ENCODE data around the gene PLB1. TPM values are rescaled to one million over a fixed set of nuclear protein-coding genes. Genes with fewer than 3 reads are reported as not detected.

The PLB1 gene
- total RNA-seq, 1 experiment from 2014 or later = 7.4 TPM

DNA sequence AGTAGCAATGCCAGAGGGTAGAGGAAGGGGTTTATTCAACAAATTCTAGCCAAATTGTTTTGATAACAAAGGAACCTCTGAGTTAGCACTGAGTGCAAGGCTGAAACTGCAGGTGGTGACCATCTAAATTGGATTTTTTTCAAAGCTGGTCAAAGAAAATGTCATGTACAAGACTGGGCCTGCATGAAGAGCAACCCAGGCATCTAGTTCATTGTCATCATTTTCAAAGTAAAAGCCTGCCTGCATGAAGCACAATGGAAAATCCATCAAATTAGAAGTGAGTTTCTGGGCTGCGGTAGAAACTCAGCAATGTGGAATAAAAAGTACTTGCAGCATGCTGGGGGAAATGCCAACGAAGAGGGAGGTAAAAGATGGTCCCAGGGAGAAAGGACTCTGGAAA lies 175.0 kb downstream of the PLB1 start:
- in situ Hi-C loops (cut with HindIII; ENCODE audit: low pct_unique_long_range_greater_than_20kb, low sequenced_read_pairs) = no loop called here
- no peak for DNase-seq (ENCODE audit: low read depth, low spot score)

DNA sequence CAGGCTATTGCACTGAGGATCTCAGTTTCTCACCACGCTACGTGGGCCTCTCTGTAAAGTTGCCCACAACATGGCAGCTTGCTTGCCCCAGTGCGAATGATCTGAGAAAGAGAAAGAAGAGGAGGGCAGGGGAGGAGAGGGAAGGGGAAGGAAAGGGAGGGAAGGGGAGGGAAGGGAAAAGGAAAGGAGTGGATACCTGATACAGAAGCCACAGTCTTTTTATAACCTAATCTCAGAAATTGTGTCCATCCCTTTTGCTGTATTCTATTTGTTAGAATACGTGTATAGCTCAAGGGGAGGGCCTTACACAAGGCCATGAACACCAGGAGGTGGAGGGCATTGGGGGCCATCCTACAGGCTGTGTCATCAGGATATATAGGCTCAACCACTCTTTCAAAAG lies 177.5 kb downstream of the PLB1 start:
- in situ Hi-C loops (cut with HindIII; ENCODE audit: low pct_unique_long_range_greater_than_20kb, low sequenced_read_pairs) = no loop called here
- no peak for DNase-seq (ENCODE audit: low read depth, low spot score)

DNA sequence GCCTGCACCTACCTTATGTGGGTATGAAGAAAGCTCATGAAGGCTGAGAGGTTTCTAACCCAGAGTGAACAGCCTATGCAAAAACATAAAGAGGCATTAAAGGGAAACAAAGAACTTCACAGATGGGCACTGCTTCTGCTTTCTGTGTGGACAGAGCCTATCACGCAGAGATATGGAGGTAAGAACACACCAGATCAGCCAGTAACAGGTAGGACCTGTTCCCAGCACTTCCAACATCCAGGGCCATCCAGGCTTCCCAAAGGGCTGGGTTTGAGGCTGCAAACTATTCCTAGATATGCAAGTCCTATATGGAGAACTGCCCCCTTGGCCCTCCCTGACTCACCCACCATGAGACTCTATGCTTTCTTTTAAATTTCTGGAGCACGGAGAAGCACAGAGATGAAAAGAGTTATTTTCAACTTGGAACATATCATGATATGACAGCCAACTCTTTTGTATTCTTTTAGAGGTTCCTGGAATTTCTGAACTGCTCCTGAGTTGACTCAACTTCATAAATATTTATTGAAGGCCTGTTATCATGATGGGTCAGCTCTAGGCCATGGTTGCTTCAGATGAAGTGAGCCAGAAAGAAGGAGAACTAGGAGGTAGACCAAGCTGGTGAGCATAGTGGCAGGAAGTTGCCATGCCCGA lies 178.3 kb downstream of the PLB1 start:
- in situ Hi-C loops (cut with HindIII; ENCODE audit: low pct_unique_long_range_greater_than_20kb, low sequenced_read_pairs) = no loop called here
- DNase-seq (ENCODE audit: low read depth, low spot score) = no peak

- in situ Hi-C loops (cut with HindIII; ENCODE audit: low pct_unique_long_range_greater_than_20kb, low sequenced_read_pairs) = no loop called here
- no peak for DNase-seq (ENCODE audit: low read depth, low spot score)
Measured at GRCh38 chr2:28674713-28675068, 178.8 kb downstream of the PLB1 start.

GRCh38 chr2:28676152-28676835 lies 180.4 kb downstream of the PLB1 start:
- DNase-seq (ENCODE audit: low read depth, low spot score) = no peak
- in situ Hi-C loops (cut with HindIII; ENCODE audit: low pct_unique_long_range_greater_than_20kb, low sequenced_read_pairs) = no loop called here

GRCh38 chr2:28678175-28678855 lies 182.5 kb downstream of the PLB1 start:
- in situ Hi-C loops (cut with HindIII; ENCODE audit: low pct_unique_long_range_greater_than_20kb, low sequenced_read_pairs) = no loop called here
- DNase-seq (ENCODE audit: low read depth, low spot score) = peak; percentile 80

GRCh38 chr2:28678944-28679343 lies 183.1 kb downstream of the PLB1 start:
- in situ Hi-C loops (cut with HindIII; ENCODE audit: low pct_unique_long_range_greater_than_20kb, low sequenced_read_pairs) = no loop called here
- no peak for DNase-seq (ENCODE audit: low read depth, low spot score)

GRCh38 chr2:28680657-28681056 lies 184.8 kb downstream of the PLB1 start:
- in situ Hi-C loops (cut with HindIII; ENCODE audit: low pct_unique_long_range_greater_than_20kb, low sequenced_read_pairs) = no loop called here
- no peak for DNase-seq (ENCODE audit: low read depth, low spot score)

DNA sequence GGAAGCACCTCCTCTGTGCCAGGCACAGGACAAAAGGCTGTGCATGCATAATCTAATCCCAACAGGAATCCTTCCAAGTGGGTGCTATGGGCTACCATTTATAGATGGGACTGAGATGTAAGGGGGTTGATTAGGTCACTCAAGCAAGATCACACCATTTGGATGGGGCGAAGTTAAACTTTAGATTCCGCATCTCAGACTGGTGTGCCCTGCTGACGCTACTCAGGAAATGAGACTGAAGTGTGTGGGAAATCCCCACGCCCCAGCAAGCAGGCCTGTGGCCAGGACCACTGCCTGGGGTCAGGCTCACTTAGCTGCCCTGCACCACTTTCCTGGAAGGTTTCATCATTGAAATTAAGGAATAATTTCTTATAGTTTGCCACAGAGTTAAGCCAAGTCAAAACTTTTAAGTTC lies 185.3 kb downstream of the PLB1 start:
- in situ Hi-C loops (cut with HindIII; ENCODE audit: low pct_unique_long_range_greater_than_20kb, low sequenced_read_pairs) = no loop called here
- no peak for DNase-seq (ENCODE audit: low read depth, low spot score)

DNA sequence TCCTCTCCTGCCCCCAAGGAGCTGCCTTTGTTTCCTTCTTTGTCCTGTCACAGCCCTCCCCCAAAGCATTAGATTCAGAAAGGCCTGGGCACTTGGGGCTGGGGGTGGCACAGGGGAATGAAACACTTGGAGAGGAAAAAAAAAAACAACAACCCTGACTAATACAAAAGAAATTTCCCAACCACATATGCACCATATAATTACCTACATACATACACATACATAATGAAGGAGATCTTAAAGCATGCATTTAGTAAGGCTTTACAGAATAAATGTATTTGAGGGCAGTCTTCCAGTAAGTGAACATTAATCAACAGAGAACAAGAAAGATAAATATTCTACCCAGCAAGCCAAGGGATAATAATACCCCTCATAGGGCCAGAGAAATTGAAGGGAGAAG lies 185.7 kb downstream of the PLB1 start:
- DNase-seq (ENCODE audit: low read depth, low spot score) = no peak
- in situ Hi-C loops (cut with HindIII; ENCODE audit: low pct_unique_long_range_greater_than_20kb, low sequenced_read_pairs) = no loop called here

- peak; percentile 61 for DNase-seq (ENCODE audit: low read depth, low spot score)
- in situ Hi-C loops (cut with HindIII; ENCODE audit: low pct_unique_long_range_greater_than_20kb, low sequenced_read_pairs) = no loop called here
Measured at GRCh38 chr2:28683100-28683706, 187.3 kb downstream of the PLB1 start.

- DNase-seq (ENCODE audit: low read depth, low spot score) = no peak
- in situ Hi-C loops (cut with HindIII; ENCODE audit: low pct_unique_long_range_greater_than_20kb, low sequenced_read_pairs) = no loop called here
Measured at GRCh38 chr2:28684142-28684858, 188.4 kb downstream of the PLB1 start.

DNA sequence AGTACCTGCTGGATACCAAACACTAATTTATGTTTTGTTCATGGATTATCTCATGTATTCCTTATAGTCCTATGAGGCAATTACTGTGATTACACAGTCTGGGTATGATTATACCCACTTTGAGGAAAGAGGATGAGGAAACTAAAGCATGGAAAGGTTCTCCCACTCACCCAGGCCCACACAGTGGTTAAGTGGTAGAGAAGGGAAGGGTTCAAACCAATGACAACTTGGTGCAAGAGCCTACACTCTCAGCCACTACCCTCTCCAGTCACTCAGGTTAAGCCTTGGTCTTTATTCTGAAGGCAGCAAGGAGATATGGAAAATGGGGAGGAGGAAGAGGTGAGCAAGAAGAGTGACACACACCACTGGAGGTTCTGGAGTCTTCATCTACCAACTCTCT lies 191.3 kb downstream of the PLB1 start:
- no peak for DNase-seq (ENCODE audit: low read depth, low spot score)
- in situ Hi-C loops (cut with HindIII; ENCODE audit: low pct_unique_long_range_greater_than_20kb, low sequenced_read_pairs) = no loop called here

- in situ Hi-C loops (cut with HindIII; ENCODE audit: low pct_unique_long_range_greater_than_20kb, low sequenced_read_pairs) = no loop called here
- no peak for DNase-seq (ENCODE audit: low read depth, low spot score)
Measured at GRCh38 chr2:28687640-28688385, 192.0 kb downstream of the PLB1 start.

- in situ Hi-C loops (cut with HindIII; ENCODE audit: low pct_unique_long_range_greater_than_20kb, low sequenced_read_pairs) = no loop called here
Measured at GRCh38 chr2:28688818-28689217, 193.0 kb downstream of the PLB1 start.

DNA sequence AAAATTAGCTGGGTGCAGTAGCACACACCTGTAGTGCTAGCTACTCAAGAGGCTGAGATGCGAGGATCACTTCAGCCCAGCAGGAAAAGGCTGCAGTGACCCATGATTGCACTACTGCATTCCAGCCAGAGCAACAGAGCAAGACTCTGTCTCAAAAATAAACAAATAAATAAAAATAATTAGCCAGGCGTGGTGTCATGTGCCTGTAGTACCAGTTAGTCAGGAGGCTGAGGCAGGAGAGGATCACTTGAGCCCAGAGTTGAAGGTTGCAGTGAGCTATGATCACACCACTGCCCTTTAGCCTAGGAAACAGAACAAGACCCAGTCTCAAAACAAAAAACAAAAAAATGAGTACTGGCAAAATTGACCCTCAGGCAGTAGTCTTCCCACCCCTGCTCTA lies 193.9 kb downstream of the PLB1 start:
- DNase-seq (ENCODE audit: low read depth, low spot score) = peak; percentile 63
- in situ Hi-C loops (cut with HindIII; ENCODE audit: low pct_unique_long_range_greater_than_20kb, low sequenced_read_pairs) = no loop called here

More at GRCh38 chr2:28688818-28689217, 193.0 kb downstream of the PLB1 start:
- no peak for DNase-seq (ENCODE audit: low read depth, low spot score)

DNA sequence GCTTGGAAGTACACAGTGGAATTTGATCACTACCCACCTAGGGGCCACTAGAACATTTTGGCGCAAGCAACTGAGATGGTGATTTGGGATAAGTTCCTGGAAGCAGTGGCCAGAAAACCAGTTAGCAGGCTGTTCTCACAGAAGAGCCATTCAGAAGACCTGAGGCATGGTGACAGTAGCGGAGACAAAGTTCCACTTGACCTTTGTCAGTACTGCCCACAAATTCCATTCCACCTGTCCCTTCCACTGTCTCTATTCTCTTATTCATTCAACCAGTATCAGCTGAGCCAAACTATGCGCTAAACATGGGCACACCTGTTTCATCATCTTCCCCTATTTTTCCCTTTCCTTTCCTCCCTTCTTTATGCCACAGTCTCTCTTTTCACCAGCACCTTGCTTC lies 196.6 kb downstream of the PLB1 start:
- DNase-seq (ENCODE audit: low read depth, low spot score) = no peak
- in situ Hi-C loops (cut with HindIII; ENCODE audit: low pct_unique_long_range_greater_than_20kb, low sequenced_read_pairs) = no loop called here
